Heart left ventricle (tissue), 13 donors: Measurements from ENCODE around the gene SLTM.

ENCODE experiments used
- CTCF ChIP-seq, 12 donors: fragments of 200-600 bp; sonication (generic) in 4 of 12; IDR thresholded peaks; one replicate each; pipeline versions ENCODE4 v1.5.0 to v1.8.0; 2018 to 2022; ENCODE audit warnings: antibody characterized with exemption in 12 of 12, mild to moderate bottlenecking in 5 of 12
- POLR2A ChIP-seq, 2 donors: fragments of 450-650 bp; IDR thresholded peaks; one replicate each; pipeline ENCODE4 v1.6.1; 2017; ENCODE audit warnings: antibody characterized with exemption in 2 of 2, mild to moderate bottlenecking in 2 of 2, moderate library complexity in 2 of 2
- donor health status: ischemic (EF 13 %, LVEDD 7.1; RV severe dilation, severe dysfunction).
- donor health status: DM: no; HTN: yes; CAD: no.
- donor health status: DM: no; HTN: no; CAD: no.
- donor health status: ischemic (EF 25% LVEDD 6.9; RV normal size, moderate dysfunction).
- donor health status: ischemic (EF 25% LVEDD 5.7; RV mildly dilated, moderate dysfunction).
- donor health status: ischemic (EF 35%, LVEDD 5.7; RV mildly dilated, moderate dysfunction).
- donor health status: nonischemic (EF 11% LVEDD 7.7; RV severe dilation, severe dysfunction).
- donor health status: DM: yes; HTN: yes; CAD: no.
- donor health status: PGD.
- donor health status: ischemic (EF 29% LVEDD 5.4; RV normal size, mild dysfunction).
- donor health status: nonischemic (EF 23%, LVEDD 6.1; RV moderate dilation, normal function).

- TF ChIP-seq CTCF (IDR thresholded peaks at IDR 0.05) (no peak), POLR2A (IDR thresholded peaks at IDR 0.05) (no peak)
Measured at GRCh38 chr15:58924327-58924726, 9.2 kb downstream of the SLTM start.
